HG02798 (cell line): Measurements from ENCODE around the gene MBD6.
"Not testable (repeated sequence)": the region's sequence is repeated elsewhere in the genome, so short reads cannot be mapped to it uniquely, and the experiment has no call there.

Experiments used
- ATAC-seq: cut with Tn5 transposase; IDR thresholded peaks from one replicate; pipeline ENCODE4 v1.9.1; 2021; ENCODE audit warnings: mild to moderate bottlenecking; ENCODE audit not compliant: unreplicated experiment, poor library complexity

The MBD6 gene

GRCh38 chr12:57548013-57548315, 25.3 kb downstream of the MBD6 start:
- ATAC-seq: no peak

DNA sequence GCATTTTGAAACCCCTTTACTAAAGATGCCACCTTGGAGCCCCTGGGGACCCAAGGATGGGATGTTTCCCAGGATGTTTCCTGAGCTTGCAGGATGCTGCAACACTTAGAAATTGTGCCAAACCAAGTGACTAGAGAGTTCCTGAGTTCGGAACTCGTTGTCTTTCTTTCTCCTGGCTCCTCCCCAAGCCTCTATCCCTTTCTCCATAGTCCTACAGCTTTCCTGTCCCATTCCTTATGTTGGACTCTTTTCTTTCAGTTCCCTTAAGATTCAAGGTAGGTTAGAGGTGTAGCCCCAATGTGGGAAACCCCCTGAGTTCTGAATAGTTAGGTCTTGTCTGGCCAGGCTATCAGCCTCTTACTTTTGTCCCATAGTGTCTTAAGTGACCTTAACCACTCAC, 25.9 kb downstream of the MBD6 start:
- ATAC-seq: no peak

- ATAC-seq: no peak
Observed at GRCh38 chr12:57549203-57549908, 26.7 kb downstream of the MBD6 start.

DNA sequence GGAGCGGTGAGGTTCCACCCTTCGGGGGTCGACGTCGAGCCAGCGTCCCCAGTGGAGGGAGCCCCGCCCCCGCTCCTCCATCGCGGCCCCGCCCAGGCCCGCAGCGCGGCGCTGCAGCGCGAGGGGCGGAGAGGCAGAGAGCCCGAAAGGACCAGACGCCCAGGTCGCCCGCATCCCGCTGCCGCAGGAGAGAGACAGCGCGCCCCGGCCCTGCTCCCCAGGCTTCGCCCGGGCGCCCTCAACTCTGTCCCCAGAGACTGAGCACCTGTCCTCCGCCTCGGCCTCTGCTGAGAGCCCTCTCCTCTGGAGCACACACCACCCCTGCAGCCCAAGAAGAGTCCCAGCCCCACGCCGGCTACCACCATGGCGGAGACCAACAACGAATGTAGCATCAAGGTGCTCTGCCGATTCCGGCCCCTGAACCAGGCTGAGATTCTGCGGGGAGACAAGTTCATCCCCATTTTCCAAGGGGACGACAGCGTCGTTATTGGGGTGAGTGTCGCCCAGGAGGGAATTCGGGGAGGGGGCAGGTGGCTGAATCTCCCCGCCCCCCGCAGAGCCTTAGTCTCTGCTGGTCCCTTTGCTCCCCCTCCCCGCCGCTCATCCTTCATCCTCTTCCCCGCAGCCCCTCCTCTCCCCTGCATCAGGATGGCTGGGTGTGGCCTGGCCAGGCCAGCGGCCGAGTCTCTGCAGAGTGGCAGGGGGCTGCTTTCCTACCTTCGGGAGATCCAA, 27.5 kb downstream of the MBD6 start, which contains the start of gene KIF5A:
KIF5A (plus strand) TSS at position 136 of the 732 bp plus-strand sequence; CDS start at position 364, 228 bp downstream.
- no peak for ATAC-seq

- no peak for ATAC-seq
Observed at GRCh38 chr12:57550641-57551549, 28.3 kb downstream of the MBD6 start.

DNA sequence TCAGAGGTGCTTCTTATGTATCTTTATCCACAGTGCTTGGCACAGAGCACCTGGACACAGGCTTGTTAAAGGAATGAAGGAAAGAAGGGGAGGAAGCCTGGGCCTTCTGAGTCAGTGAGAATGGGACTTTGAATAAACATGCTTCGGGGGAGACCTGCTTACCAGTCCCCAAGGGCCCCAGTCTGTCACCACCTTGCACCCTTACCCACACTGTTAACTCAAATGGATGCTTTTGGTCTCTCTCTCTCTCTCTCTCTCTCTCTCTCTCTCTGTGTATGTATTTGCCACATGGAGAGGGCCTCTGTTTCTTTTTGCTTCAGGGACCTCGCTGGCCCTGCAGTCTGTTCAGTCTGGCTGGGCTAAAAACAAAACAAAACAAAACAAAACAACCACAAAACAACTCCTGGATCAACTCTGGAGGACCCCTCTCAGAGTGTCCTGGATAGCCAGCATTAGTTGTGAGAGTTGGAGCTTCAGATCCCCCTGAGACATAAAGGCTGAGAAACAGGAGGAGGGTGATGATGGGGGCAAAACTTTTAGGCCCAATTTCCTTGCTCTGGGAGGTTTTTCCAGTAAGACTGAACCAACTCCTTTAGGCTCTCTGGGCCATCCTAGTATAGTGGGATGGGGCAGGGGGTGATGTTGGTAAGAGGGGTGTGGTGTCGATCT, 29.1 kb downstream of the MBD6 start:
- ATAC-seq: no peak

GRCh38 chr12:57552306-57552651, 29.7 kb downstream of the MBD6 start:
- ATAC-seq: no peak

DNA sequence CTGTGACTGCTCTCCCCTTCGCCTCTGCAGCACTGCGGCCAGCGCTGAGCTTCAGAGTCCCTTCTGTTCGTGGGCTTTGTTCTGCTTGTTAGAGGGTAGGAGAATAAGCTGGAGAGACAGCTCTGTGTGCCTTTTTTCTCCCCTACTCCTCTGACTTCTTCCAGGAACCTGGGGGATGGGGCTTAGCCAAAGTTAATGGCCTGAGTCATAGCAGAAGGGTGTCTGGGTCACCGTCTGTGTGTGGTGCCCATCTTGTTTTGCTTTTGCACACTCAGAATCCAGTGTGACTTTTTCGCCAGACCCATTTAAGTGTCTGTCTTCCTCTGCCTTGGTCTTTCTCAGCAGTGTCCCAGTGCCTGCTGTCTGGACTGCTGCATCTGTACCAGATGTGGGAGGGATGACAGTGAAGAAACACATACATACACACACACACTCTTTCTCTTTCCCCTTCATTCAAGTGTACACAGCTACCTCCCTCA, 30.2 kb downstream of the MBD6 start:
- no peak for ATAC-seq

GRCh38 chr12:57553343-57554202, 30.9 kb downstream of the MBD6 start:
- no peak for ATAC-seq

- ATAC-seq: no peak
Observed at GRCh38 chr12:57554453-57554852, 31.8 kb downstream of the MBD6 start.

- ATAC-seq: no peak
Observed at GRCh38 chr12:57554897-57555296, 32.3 kb downstream of the MBD6 start.

DNA sequence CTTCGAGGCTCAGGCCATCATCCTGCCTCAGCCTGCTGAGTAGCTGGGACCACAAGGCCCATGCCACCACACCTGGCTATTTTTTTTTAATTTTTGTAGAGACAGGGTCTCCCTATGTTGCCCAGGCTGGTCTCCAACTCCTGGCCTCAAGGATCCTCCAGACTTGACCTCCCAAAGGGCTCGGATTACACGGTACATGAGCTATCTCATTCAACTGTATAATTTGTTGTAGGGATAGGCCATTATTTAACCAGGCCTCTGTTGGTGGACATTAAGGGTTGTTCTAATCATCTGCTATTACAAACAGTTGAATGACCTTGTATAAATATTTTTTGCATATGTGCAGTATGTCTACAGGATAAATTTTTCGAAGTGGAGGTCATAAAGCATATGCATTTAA, 36.2 kb downstream of the MBD6 start:
- no peak for ATAC-seq

- no peak for ATAC-seq
Observed at GRCh38 chr12:57560516-57560915, 37.9 kb downstream of the MBD6 start.

GRCh38 chr12:57561117-57561516, 38.5 kb downstream of the MBD6 start:
- ATAC-seq: not testable (repeated sequence)

DNA sequence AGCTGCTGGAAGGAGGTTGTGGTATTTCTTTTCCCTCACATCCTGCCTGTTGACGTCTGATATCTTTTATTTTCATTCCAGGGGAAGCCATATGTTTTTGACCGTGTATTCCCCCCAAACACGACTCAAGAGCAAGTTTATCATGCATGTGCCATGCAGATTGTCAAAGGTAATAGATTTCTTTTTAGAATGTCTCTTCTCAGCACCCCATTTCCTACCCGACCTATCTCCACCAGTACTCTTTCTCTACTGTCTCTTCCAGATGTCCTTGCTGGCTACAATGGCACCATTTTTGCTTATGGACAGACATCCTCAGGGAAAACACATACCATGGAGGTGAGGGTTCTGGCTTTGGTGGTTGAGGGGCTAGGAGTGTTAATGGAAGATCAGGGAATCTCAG, 40.7 kb downstream of the MBD6 start:
- no peak for ATAC-seq

GRCh38 chr12:57564178-57564740, 41.6 kb downstream of the MBD6 start:
- no peak for ATAC-seq

- no peak for ATAC-seq
Observed at GRCh38 chr12:57568838-57569237, 46.2 kb downstream of the MBD6 start.

DNA sequence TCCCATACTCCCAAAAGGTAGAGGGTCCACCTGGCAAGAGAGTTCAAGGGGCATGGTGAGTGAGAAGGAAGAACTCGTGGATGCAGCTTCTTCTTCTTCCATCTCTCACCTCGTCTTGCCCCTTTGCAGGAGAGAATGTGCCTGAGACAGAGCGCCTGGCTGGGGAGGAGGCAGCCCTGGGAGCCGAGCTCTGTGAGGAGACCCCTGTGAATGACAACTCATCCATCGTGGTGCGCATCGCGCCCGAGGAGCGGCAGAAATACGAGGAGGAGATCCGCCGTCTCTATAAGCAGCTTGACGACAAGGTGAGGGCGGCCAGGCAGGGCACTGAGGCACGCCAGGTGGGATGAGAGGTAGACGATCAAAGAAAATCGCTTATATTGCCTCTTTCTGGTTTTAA, 47.2 kb downstream of the MBD6 start:
- no peak for ATAC-seq

DNA sequence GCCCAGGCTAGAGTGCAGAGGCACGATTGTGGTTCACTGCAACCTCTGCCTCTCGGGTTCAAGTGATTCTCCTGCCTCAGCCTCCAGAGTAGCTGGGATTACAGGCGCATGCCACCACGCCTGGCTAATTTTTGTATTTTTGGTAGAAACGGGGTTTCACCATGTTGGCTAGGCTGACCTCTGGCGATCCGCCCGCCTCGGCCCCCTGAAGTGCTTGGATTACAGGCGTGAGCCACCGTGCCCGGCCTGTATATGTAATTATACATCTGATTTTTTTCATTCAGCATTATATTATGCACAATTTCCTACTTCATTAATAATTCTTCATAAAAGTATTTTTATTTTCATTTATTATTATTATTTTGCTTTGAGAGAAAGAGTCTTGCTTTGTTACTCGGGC, 47.8 kb downstream of the MBD6 start:
- ATAC-seq: not testable (repeated sequence)
